Measurements from ENCODE around the gene TSHZ2. TPM values are rescaled to one million over a fixed set of nuclear protein-coding genes. Genes with fewer than 3 reads are reported as not detected.
"Not testable (repeated sequence)": the region's sequence is repeated elsewhere in the genome, so short reads cannot be mapped to it uniquely, and the experiment has no call there.

The TSHZ2 gene
- total RNA-seq, 1 donor from 2014 or later, result 0.77 TPM

- DNase-seq (ENCODE audit: low read depth in 2 of 2), result no peak
Measured at GRCh38 chr20:53402233-53403005, 430.3 kb downstream of the TSHZ2 start.

GRCh38 chr20:53403029-53403428 lies 430.9 kb downstream of the TSHZ2 start:
- no peak for DNase-seq (ENCODE audit: low read depth in 2 of 2)

GRCh38 chr20:53405139-53405538 lies 433.0 kb downstream of the TSHZ2 start:
- DNase-seq (ENCODE audit: low read depth in 2 of 2), result no peak

- no peak for DNase-seq (ENCODE audit: low read depth in 2 of 2)
Measured at GRCh38 chr20:53406580-53406979, 434.4 kb downstream of the TSHZ2 start.

GRCh38 chr20:53408691-53409446 lies 436.7 kb downstream of the TSHZ2 start:
- DNase-seq (ENCODE audit: low read depth in 2 of 2), result no peak

GRCh38 chr20:53409447-53409717 lies 437.2 kb downstream of the TSHZ2 start:
- no peak for DNase-seq (ENCODE audit: low read depth in 2 of 2)

- DNase-seq (ENCODE audit: low read depth in 2 of 2), result no peak
Measured at GRCh38 chr20:53411129-53411528, 439.0 kb downstream of the TSHZ2 start.

GRCh38 chr20:53411891-53412290 lies 439.7 kb downstream of the TSHZ2 start:
- no peak for DNase-seq (ENCODE audit: low read depth in 2 of 2)

- DNase-seq (ENCODE audit: low read depth in 2 of 2), result no peak
Measured at GRCh38 chr20:53412577-53413185, 440.5 kb downstream of the TSHZ2 start.

GRCh38 chr20:53413186-53413631 lies 441.1 kb downstream of the TSHZ2 start:
- peak in 1 of 2 donors; percentile 6 for DNase-seq (ENCODE audit: low read depth in 2 of 2)

- not testable (repeated sequence) for DNase-seq (ENCODE audit: low read depth in 2 of 2)
Measured at GRCh38 chr20:53413845-53414244, 441.7 kb downstream of the TSHZ2 start.

- no peak for DNase-seq (ENCODE audit: low read depth in 2 of 2)
Measured at GRCh38 chr20:53419693-53420460, 447.7 kb downstream of the TSHZ2 start.

GRCh38 chr20:53421343-53421742 lies 449.2 kb downstream of the TSHZ2 start:
- DNase-seq (ENCODE audit: low read depth in 2 of 2), result no peak

GRCh38 chr20:53422039-53422438 lies 449.9 kb downstream of the TSHZ2 start:
- no peak for DNase-seq (ENCODE audit: low read depth in 2 of 2)

GRCh38 chr20:53423587-53424146 lies 451.5 kb downstream of the TSHZ2 start:
- no peak for DNase-seq (ENCODE audit: low read depth in 2 of 2)

GRCh38 chr20:53425481-53425880 lies 453.3 kb downstream of the TSHZ2 start:
- DNase-seq (ENCODE audit: low read depth in 2 of 2), result no peak

GRCh38 chr20:53425941-53426340 lies 453.8 kb downstream of the TSHZ2 start:
- DNase-seq (ENCODE audit: low read depth in 2 of 2), result no peak

GRCh38 chr20:53426766-53427312 lies 454.7 kb downstream of the TSHZ2 start:
- DNase-seq (ENCODE audit: low read depth in 2 of 2), result no peak

GRCh38 chr20:53427951-53428350 lies 455.8 kb downstream of the TSHZ2 start:
- DNase-seq (ENCODE audit: low read depth in 2 of 2), result no peak

GRCh38 chr20:53428588-53428987 lies 456.4 kb downstream of the TSHZ2 start:
- no peak for DNase-seq (ENCODE audit: low read depth in 2 of 2)

GRCh38 chr20:53428996-53429395 lies 456.8 kb downstream of the TSHZ2 start:
- no peak for DNase-seq (ENCODE audit: low read depth in 2 of 2)

All from dermis microvascular lymphatic vessel endothelial cell (primary cell).